ENCODE measurements around the gene SRSF4. TPM values are rescaled to one million over a fixed set of nuclear protein-coding genes. Genes with fewer than 3 reads are reported as not detected.

The SRSF4 gene
- total RNA-seq, 4 donors from 2014 or later = 82.7 to 112 (median 96.8) TPM

- H3K9me3 ChIP-seq = no peaks in the 10 kb centered on the region
- H3K36me3 ChIP-seq = peaks cover 0 to 19% of the 10 kb centered on the region in 2 donors
- H3K27me3 ChIP-seq = no peaks in the 10 kb centered on the region
- TF ChIP-seq CTCF (IDR thresholded peaks at IDR 0.05) = no peak
- 86% methylated on average over 6 of the region's 6 CpGs; no CpG with 5 or more reads in 1 of the 2 donors for WGBS, 2 donors (ENCODE audit: low coverage in 1 of 2)
- H3K27ac ChIP-seq = no peak overlapping the region
- H3K4me3 ChIP-seq = no peak overlapping the region
- ATAC-seq = no peak
- no peaks in the 10 kb centered on the region for H3K4me1 ChIP-seq
Measured at GRCh38 chr1:29105822-29106221, 75.9 kb downstream of the SRSF4 start.

- Histone ChIP-seq H3K4me3 (no peak overlapping the region), H3K4me1 (no peaks in the 10 kb centered on the region), H3K27me3 (no peaks in the 10 kb centered on the region), H3K27ac (no peak overlapping the region), H3K9me3 (no peaks in the 10 kb centered on the region), H3K36me3 (peaks cover 0 to 19% of the 10 kb centered on the region in 2 donors)
- no peak for TF ChIP-seq CTCF (IDR thresholded peaks at IDR 0.05)
- no peak for TF ChIP-seq POLR2AphosphoS5 (IDR thresholded peaks at IDR 0.05)
- TF ChIP-seq POLR2A (IDR thresholded peaks at IDR 0.05) = no peak
- TF ChIP-seq EP300 (IDR thresholded peaks at IDR 0.05) = no peak
- ATAC-seq = no peak
- WGBS, 2 donors (ENCODE audit: low coverage in 1 of 2) = 100% methylated on average over 1 of the region's 1 CpG
Measured at GRCh38 chr1:29100487-29100886, 81.2 kb downstream of the SRSF4 start.

- Histone ChIP-seq H3K27ac (no peak overlapping the region), H3K9me3 (no peaks in the 10 kb centered on the region), H3K36me3 (peaks cover 0 to 19% of the 10 kb centered on the region in 2 donors), H3K4me3 (no peak overlapping the region), H3K27me3 (no peaks in the 10 kb centered on the region), H3K4me1 (no peaks in the 10 kb centered on the region)
- 55 to 75% methylated on average over 4 of the region's 4 CpGs for WGBS, 2 donors (ENCODE audit: low coverage in 1 of 2)
- ATAC-seq = no peak
- TF ChIP-seq EP300 (IDR thresholded peaks at IDR 0.05) = no peak
- TF ChIP-seq CTCF (IDR thresholded peaks at IDR 0.05) = no peak
- no peak for TF ChIP-seq POLR2AphosphoS5 (IDR thresholded peaks at IDR 0.05)
Measured at GRCh38 chr1:29099286-29099685, 82.4 kb downstream of the SRSF4 start.

Small RNAs within 50 kb of the gene (small RNA-seq; reads per million reads assigned to genes)
- 0 reads per million in 4 donors for gene RF02271

Other genes with a start within 250 kb of the SRSF4 start
- gene TMEM200B, start 58.0 kb downstream of the SRSF4 start, total RNA-seq = 10 to 100 TPM; 22.6 to 39.7 (median 30.7) TPM
- gene MECR, start 49.0 kb upstream of the SRSF4 start, total RNA-seq = 10 to 100 TPM in 3 of 4 donors, 1 to 10 TPM in 1; 8.2 to 17.1 (median 12.9) TPM
- 10 to 100 TPM; 11.1 to 30.5 (median 23.7) TPM for gene PTPRU, start 54.6 kb upstream of the SRSF4 start, total RNA-seq

Data from gastroesophageal sphincter (tissue), 4 donors.